Choroid plexus epithelial cell (primary cell): ENCODE measurements around the gene ORM1.

Experiments used
- DNase-seq: peaks from one replicate; pipeline ENCODE4 v3.0.0-alpha.2; 2010; ENCODE audit warnings: low read depth
- H3K4me3 ChIP-seq: 2 replicates; pipeline ENCODE4 v1.5.1; 2011; ENCODE audit warnings: low read depth, mild to moderate bottlenecking, control low read depth, low read length, moderate library complexity
- CTCF ChIP-seq: conservative IDR thresholded peaks from 2 replicates; pipeline ENCODE4 v1.5.1; 2011; ENCODE audit warnings: low read depth, mild to moderate bottlenecking, control low read depth, inconsistent platforms, low read length, moderate library complexity

Gene ORM1

GRCh38 chr9:114344188-114344566, 21.3 kb downstream of the ORM1 start:
- DNase-seq, result no peak
- no peak overlapping the region for H3K4me3 ChIP-seq
- no peak for TF ChIP-seq CTCF

GRCh38 chr9:114344692-114345091, 21.8 kb downstream of the ORM1 start:
- no peak for DNase-seq
- H3K4me3 ChIP-seq, result no peak overlapping the region
- no peak for TF ChIP-seq CTCF

GRCh38 chr9:114345493-114346065, 22.7 kb downstream of the ORM1 start:
- H3K4me3 ChIP-seq, result no peak overlapping the region
- DNase-seq, result no peak
- no peak for TF ChIP-seq CTCF

- TF ChIP-seq CTCF, result no peak
Measured at GRCh38 chr9:114346146-114346545, 23.2 kb downstream of the ORM1 start.

GRCh38 chr9:114347675-114348074, 24.8 kb downstream of the ORM1 start:
- no peak for DNase-seq
- no peak overlapping the region for H3K4me3 ChIP-seq
- no peak for TF ChIP-seq CTCF

More at GRCh38 chr9:114346146-114346545, 23.2 kb downstream of the ORM1 start:
- DNase-seq, result no peak
- H3K4me3 ChIP-seq, result no peak overlapping the region

GRCh38 chr9:114348261-114348905, 25.5 kb downstream of the ORM1 start:
- H3K4me3 ChIP-seq, result no peak overlapping the region
- peak; percentile 11 for DNase-seq
- TF ChIP-seq CTCF, result no peak

- no peak for TF ChIP-seq CTCF
- DNase-seq, result peak; percentile 99
- H3K4me3 ChIP-seq, result no peak overlapping the region
Measured at GRCh38 chr9:114348906-114349482, 26.1 kb downstream of the ORM1 start.
